Head of caudate nucleus (tissue), 42 donors: ENCODE measurements around the gene CRYZ.
"Not testable (repeated sequence)": the region's sequence is repeated elsewhere in the genome, so short reads cannot be mapped to it uniquely, and the experiment has no call there.

Source experiments
- DNase-seq, 42 donors: peaks; one replicate each; pipeline versions ENCODE4 v3.0.0 to v3.0.0-alpha.2; 2020 to 2021; ENCODE audit warnings: mixed read lengths in 7 of 42
- intact Hi-C: fragments of 100-400 bp; cut with DNase I; formaldehyde crosslinking; loops from one replicate; pipeline ENCODE4 v1.15.0; 2022

CRYZ gene

DNA sequence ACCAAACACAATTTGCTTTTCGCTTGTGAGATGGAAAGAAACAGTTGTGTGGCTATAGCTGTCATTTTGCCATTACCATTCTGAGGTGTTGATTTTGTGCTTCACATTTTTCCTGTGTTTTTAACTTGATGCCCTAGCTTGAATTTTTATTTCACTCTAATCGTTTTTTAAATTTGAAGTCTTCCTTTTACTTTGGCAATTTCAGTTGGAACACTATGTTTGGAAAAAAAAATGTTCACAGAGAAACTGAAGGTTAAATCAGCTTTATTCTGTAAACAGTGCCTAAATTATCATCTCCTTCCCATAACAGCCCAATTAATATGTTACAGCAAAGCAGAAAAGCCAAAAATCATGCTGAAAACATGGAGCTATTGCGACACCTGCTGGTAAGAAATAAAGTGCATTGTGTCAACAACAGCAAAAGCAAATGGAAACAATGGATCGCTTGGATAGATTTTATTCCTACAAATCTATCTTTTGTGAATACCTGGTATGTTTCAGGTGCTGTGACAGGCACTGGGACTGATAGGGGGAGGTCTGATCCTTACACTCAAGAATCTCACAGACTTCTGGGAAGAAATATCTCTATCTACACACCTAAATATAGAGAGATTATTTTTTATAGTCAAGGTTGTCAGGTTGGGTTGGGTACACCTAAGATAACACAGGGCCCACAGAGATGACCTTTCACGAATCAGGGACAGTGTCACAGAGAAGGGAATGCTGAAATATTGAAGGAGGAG lies 43.1 kb downstream of the CRYZ start:
- intact Hi-C loops: no loop called here
- DNase-seq: peak in 31 of 42 donors; percentile 8 to 87 (median 56)

DNA sequence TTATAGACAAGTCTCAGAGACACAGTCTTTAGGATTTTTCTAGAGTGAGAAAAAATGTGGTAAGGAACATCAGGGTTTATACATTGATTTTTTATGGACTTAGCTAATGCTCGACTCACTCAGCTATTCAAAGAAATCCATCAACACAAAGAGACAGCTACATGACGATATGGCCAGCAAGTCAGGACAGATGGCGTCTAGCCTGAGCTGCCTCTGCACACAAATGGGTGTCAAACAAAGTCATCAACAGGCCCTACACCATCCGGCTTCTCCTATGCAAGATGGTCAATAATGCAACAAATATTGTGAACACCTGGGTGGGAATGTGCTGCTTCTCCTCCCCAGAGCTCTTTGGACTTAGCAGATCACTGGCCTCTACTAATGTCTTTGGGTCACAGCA lies 45.9 kb downstream of the CRYZ start:
- no peak for DNase-seq
- intact Hi-C loops: no loop called here

DNA sequence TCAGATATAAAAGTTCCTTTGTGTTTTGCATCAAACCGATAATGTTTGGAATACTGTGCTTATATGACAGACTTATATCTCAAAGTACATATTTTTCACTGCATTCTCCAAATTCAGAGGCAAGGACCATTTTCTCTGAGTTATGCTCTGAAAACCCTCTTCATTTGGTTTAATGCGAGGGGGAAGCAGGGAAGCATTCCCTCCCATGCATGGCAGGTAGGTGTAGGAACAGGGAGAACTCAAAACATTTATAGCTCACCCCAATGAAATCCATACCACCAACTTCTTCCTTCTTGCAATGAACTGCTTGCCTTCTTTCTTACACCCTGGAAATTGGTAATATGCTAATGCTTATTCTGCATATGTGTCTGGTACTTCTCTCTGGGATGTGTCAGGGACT lies 48.5 kb downstream of the CRYZ start:
- peak in 15 of 42 donors; percentile 9 to 67 (median 33) for DNase-seq
- intact Hi-C loops: no loop called here

DNA sequence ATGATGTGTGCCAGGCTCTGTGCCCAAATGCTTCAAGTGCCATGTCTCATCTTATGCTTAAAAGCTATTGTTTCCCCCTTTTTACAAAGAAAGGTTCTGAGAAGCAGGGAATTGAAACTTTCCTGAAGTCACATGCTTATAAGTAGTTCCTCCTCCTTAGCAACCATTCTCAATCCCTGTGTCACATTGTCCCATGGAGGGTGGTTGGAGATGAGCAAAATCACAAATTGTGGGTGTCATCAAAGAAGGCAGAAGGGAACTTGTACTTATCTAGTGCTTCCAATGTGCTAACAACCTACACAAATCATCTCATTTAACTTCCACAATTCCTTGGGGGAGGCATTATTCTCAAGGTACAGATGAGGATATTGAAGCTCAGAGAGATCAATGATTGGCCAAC lies 49.2 kb downstream of the CRYZ start:
- intact Hi-C loops: no loop called here
- DNase-seq: peak in 21 of 42 donors; percentile 8 to 73 (median 39)

DNA sequence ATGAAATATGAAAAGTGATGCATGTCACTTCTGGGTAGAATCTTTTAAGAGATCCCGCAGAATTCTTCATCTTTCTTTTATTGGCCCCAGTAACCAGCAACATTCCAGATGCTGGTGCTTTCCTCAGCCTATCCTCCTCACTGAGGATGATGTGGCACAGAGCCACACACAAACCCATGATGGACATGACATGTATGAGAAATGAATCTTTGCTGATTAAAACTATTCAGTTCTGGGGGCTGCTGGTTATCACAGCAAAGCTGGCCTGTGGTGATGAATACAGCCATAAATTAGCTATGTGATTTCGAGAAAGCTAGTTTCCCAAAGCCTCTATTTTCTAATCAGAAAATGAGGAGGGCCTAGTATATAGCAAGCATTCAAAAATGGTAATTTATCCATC lies 51.0 kb downstream of the CRYZ start:
- intact Hi-C loops: no loop called here
- no peak for DNase-seq

DNA sequence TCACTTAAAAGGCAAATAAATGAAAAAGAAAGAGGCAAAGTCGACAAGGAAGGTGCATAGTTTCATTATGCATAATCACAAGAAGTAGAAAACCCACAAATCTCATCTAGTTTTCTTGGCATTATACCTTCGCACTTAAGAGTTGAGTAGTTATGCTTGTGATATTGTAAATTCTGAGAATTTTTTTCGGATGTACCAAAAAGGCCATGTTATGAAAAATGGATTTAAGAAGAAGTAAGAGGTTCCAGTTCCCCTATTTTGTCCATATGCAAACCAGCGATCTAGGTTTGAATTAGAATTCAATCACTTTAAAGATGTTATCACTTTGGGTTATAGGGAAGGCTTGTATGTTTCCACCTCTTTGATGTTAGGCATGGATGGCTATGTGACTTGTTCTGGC lies 51.4 kb downstream of the CRYZ start:
- intact Hi-C loops: no loop called here
- DNase-seq: no peak

DNA sequence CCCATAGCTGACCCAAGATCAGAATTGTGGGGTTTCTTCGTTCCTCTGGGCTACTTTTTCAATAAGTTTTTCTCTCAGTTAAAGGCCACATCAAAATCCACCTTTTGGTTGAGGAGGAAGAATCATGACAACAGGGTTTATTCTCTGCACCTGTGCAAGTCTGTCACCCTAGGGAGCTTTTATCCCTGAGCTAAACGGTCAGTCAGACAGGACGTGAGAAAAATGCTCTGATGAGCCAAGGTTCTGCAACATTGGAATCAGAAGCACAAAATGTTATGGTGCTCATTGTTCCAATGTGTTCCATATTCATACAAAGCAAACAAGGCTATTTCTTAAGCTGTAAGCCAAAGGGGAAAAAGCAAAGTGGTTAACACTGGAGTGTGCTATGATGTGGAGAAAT lies 51.8 kb downstream of the CRYZ start:
- DNase-seq: no peak
- intact Hi-C loops: no loop called here

DNA sequence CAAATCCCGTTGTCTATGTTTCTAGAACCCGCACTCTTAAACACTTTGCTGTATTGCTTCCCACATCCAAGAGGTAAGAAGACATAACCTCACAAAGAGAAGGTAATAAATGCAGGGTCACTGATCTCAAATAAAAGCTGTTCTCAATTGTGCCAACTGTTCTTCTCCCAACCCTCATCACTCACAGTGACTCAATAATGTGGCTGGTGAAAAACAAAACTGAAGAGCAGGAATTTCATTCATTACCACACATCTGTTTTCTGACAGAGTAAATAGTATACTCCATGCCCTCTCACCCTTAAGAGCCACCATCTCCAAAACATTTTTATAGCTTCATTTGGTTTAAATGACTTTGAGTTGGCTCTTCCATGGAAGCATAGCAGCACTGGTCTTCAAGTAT lies 53.0 kb downstream of the CRYZ start:
- DNase-seq: no peak
- intact Hi-C loops: no loop called here

DNA sequence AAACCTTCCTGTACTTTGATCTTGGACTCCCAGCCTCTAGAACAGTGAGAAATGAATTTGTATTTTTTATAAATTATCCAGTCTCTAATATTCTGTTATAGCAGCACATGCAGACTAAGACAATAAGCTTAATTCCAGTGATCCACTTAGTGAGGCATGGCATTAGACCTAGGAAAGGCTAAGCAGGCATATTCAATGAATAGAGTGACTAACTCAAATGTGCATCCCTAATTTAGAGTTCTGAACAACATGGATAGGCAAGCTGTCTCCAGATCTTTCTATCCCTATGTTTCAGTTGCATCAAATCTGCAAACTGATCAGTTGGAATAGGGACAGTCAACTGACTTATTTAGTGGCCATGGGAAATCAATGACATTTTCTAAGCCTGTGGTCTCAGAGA lies 54.9 kb downstream of the CRYZ start:
- no peak for DNase-seq
- intact Hi-C loops: no loop called here

DNA sequence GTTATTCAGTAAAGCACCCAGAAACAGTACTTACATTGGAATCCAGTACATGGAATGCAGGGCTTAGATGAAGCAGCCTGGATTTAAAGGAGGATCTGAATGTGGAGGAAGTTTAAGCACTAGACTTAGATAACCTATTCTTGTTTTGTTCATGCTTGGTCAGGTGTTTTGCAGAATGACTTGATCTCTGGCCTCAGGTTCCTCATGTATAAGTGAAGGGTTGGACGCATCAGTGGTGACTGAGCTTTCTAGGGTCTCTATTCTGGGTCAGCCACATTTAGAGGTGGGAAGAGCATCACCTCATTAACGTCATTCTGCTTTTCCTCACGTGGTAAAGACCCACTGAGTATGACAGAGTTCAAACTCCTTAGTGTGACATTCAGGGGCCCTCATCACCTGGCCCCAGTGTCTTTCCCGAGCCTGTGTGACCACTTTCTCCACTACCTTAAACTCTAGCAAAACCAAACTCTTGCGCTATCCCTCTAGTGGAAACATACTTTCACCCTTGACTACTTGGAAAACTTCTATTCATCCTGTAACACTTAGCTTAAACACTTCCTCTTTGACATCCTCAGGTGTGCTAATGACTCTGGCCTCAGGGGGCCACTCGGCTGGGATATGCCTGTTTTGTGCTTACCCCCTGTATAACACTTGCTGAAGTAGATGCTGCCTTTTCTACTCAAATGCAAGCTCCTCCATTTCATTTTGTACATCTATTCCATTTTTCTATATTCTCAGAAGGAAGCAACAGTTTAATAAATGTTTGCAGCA lies 58.4 kb downstream of the CRYZ start:
- DNase-seq: no peak
- intact Hi-C loops: no loop called here

DNA sequence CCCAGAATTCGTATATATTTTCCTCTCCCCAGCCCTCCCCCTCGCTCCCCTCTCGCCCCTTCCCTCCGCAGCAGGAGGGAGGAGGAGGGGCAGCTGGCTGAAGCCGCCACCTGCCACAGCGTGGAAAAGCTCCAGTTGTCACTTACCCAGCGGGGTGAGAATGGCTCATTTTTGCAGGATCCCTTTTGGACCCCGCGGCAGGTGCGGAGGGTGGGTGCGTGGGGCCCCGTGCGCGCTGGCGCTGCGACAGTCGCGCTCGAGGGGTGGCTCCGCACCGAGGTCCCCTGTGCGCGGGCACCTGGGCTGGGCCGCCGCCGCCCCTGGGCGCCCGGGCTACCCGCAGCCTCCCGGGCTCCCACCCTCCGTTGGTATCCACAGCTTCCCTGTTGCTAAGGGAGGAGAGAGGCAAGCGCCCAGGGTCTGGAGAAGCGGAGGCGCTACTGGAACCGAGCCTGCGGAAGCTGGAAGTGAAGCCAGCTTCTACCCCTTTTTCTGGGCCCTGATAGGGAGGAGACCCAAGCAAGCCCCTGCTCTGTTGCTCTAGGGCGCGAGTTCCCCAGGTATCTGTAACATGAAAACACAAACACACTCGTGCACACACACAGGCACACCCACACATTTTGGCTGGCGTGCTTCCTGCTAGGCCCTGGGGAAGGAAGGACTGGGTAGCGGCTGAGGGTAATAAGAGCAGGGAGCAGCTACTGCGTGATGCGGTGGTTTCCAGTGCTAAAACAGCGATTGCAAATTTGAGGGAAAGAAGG lies 59.3 kb downstream of the CRYZ start, which contains the start of gene ERICH3:
ERICH3 (minus strand) TSS at position 442 of the 761 bp plus-strand sequence; CDS start at position 169, 273 bp downstream.
- DNase-seq: peak in 41 of 42 donors; percentile 11 to 74 (median 46)

DNA sequence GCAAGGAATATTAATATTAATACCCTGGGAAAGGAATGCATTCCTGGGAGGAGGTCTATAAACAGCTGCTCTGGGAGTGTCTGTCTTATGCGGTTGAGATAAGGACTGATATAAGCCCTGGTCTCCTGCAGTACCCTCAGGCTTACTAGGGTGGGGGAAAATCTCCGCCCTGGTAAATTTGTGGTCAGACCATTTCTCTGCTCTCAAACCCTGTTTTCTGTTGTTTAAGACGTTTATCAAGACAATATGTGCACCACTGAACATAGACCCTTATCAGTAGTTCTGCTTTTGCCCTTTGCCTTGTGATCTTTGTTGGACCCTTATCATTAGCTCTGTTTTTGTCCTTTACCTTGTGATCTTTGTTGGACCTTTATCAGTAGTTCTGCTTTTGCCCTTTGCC lies 62.0 kb downstream of the CRYZ start:
- intact Hi-C loops, DNase-seq: not testable (repeated sequence)

More for the DNA sequence above, 59.3 kb downstream of the CRYZ start, which contains the start of gene ERICH3:
- intact Hi-C loops: no loop called here
